ENCODE data around the gene TIRAP.
"Not testable (repeated sequence)": the region's sequence is repeated elsewhere in the genome, so short reads cannot be mapped to it uniquely, and the experiment has no call there.

Gene TIRAP, protein sequence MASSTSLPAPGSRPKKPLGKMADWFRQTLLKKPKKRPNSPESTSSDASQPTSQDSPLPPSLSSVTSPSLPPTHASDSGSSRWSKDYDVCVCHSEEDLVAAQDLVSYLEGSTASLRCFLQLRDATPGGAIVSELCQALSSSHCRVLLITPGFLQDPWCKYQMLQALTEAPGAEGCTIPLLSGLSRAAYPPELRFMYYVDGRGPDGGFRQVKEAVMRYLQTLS

GRCh38 chr11:126282736-126283591, at the start of gene TIRAP:
TIRAP (plus strand) TSS chr11:126283093; CDS start chr11:126290895, 7,802 bp downstream.
- DNase-seq (ENCODE audit: low read depth in 2 of 2) = peak; percentile 31 to 36

DNA sequence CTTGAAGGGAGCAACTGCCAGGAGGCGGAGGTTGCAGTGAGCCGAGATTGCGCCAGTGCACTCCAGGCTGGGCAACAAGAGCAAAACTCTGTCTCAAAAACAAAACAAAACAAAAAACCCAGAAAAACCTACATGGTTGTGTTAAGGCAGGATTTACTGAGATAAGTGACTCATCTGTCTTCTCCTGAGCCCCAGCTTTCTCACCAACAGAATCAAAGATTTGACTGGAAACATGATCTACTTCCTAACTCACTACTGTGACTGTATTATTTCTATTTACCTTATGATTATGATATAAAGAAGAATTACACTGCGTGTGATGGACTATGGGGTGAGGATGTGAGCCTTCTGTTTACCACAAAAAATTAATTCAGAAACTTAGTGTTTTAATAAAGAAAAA, 49.5 kb upstream of the TIRAP start:
- no peak for DNase-seq (ENCODE audit: low read depth in 2 of 2)

DNA sequence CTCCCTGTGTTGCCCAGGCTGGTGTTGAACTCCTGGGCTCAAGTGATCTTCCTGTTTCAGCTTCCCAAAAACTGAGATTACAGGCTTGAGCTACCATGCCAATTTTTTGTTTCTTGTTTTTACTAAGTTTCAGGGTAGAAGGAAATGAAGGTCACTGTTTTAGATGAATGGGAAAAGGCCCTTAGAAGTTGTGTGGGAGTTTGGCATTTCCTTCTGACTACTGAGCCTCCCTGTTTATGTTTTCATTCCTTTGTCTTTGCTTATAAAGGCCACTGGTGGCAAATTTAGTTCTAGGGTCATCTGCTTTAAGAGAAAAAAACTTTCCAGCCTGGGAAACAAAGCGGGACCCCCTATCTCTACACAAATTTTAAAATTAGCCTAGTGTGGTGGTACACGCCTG, 36.3 kb upstream of the TIRAP start:
- no peak for DNase-seq (ENCODE audit: low read depth in 2 of 2)

DNA sequence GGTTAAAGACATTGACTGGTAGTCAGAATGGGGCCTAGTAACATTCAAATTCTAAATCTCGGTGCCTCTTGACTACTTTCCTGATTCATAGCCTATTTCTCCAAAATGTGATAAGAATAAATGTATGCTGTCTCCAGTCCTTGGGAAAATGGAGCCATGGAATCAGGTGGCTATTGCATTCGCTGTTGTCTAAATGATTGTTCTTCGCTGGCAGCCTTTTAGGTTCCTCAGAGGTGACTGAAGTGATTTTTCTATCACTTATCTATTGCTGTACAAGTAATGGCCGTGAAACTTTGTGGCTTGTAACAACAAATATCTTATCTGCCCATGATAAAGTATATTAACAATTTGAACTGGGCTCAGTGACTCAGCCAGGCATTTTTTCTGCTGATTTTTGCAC, 29.6 kb upstream of the TIRAP start:
- DNase-seq (ENCODE audit: low read depth in 2 of 2) = no peak

- no peak for DNase-seq (ENCODE audit: low read depth in 2 of 2)
Measured at GRCh38 chr11:126254819-126255218, 28.1 kb upstream of the TIRAP start.

- DNase-seq (ENCODE audit: low read depth in 2 of 2) = not testable (repeated sequence)
Measured at GRCh38 chr11:126255507-126255906, 27.4 kb upstream of the TIRAP start.

DNA sequence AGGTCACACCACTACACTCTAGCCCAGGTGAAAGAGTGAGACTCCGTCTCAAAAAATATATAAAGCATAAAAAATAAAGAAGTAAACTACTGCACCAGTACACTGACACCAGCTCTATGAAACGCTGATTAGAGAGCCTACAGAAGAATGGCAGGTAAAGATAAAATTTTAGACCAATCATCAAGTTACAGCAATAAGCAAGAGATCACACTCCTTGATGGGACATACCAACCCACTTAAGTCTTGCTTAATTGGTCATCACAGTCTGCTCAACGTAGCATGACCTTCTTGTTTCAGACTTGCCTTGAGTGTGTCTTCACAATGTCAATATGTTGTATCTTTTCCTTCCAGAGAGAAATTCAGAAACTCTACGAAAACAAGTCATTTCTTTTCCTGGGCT, 26.7 kb upstream of the TIRAP start:
- DNase-seq (ENCODE audit: low read depth in 2 of 2) = no peak

GRCh38 chr11:126257144-126257543, 25.7 kb upstream of the TIRAP start:
- DNase-seq (ENCODE audit: low read depth in 2 of 2) = no peak

GRCh38 chr11:126257764-126258163, 25.1 kb upstream of the TIRAP start:
- DNase-seq (ENCODE audit: low read depth in 2 of 2) = no peak

GRCh38 chr11:126262216-126262615, 20.7 kb upstream of the TIRAP start:
- DNase-seq (ENCODE audit: low read depth in 2 of 2) = no peak

DNA sequence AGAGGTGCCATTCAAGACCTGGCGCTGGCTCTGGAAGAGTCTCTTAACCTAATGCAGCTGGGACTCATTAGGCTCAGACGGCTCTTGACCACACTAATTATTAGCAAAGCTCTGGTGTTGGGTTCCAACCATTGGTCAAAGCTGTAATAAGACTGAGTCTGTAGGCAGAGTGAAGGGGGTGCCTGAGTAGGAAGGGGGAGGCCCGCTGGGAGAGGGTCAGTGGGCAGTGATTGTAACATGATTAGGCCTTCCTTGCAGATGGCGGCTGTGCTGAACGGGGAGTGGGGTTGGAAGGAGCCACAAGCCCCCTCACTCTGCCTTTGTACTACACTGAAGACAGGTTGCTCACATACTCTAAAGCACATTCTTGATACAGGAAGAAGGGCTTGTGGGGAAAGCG, 19.4 kb upstream of the TIRAP start:
- DNase-seq (ENCODE audit: low read depth in 2 of 2) = no peak

- DNase-seq (ENCODE audit: low read depth in 2 of 2) = no peak
Measured at GRCh38 chr11:126265811-126266210, 17.1 kb upstream of the TIRAP start.

DNA sequence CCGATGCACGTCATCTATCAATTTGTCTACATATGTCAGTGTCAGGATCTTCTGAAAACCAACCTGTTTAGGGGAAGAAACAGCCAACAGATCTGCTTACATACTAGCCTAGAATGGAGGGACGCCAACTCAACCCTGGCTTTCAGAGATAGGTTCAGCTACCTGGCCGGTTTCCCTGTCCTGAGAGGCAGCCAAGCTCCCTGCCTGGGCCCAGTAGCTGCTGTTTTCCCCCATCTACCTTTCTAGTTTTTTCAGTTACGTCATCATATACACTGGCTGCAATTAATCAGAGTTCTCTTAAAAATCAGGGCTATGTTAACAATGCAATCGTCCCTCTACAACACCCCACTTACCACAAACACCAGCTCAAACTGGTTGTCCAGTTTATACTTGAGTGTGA, 15.2 kb upstream of the TIRAP start:
- DNase-seq (ENCODE audit: low read depth in 2 of 2) = no peak

- no peak for DNase-seq (ENCODE audit: low read depth in 2 of 2)
Measured at GRCh38 chr11:126268361-126268707, 14.6 kb upstream of the TIRAP start.

DNA sequence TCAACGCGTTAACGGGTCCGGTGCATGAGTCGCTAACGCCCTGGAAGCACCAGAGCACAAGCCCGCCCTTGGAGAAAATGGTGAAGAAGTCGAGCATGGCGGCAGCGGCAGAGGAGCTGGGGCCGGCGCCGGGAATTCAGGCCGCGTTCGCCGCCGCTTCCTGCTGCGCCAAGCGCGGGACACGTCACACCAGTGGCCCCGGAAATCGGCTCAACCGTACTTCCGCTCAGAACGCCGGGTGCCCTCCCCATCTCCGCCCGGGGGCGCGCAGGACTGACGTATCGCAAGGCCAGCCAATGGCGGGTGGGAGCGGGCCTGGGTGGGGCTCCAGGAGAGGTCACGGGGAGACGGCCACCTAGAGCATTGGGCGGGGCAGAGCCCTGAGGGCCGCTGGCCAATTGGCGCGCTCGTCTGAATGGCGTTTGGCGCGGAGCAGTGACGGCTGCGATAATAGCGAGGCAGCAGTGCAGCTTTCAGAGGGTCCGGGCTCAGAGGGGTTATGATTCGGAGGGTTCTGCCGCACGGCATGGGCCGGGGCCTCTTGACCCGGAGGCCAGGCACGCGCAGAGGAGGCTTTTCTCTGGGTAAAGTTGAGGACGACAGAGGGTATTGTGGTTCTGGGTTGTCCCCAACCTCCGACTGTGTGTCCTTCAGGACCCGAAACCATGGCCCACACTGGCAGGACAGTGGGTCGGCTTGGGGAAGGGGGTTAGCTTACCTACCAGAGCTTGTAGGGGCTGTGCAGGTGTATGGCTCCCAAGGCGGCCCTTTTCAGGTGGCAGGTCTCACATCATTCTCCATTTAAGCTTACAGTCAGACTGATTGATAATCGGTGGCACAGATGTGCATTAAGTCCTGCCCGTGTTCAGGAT, 13.9 kb upstream of the TIRAP start, which contains the start of the genes FOXRED1 and SRPRA:
Gene FOXRED1 (plus strand): TSS at position 447 of the 872 bp plus-strand sequence. CDS start 53 bp downstream, at position 500.
Gene SRPRA (minus strand): TSS at position 188 of the 872 bp plus-strand sequence. CDS start 91 bp downstream, at position 97.
- DNase-seq (ENCODE audit: low read depth in 2 of 2) = peak; percentile 99 to 100

DNA sequence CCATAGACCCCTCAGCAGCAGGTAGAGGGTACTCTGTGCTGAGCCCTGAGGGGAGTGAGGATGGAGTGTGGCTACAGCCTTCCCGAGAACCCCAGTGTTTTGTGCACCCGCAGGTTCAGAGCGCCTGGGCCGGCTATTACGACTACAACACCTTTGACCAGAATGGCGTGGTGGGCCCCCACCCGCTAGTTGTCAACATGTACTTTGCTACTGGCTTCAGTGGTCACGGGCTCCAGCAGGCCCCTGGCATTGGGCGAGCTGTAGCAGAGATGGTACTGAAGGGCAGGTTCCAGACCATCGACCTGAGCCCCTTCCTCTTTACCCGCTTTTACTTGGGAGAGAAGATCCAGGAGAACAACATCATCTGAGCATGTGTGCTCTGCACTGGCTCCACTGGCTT, 5.6 kb upstream of the TIRAP start:
- no peak for DNase-seq (ENCODE audit: low read depth in 2 of 2)

GRCh38 chr11:126277780-126278179, 5.1 kb upstream of the TIRAP start:
- no peak for DNase-seq (ENCODE audit: low read depth in 2 of 2)

DNA sequence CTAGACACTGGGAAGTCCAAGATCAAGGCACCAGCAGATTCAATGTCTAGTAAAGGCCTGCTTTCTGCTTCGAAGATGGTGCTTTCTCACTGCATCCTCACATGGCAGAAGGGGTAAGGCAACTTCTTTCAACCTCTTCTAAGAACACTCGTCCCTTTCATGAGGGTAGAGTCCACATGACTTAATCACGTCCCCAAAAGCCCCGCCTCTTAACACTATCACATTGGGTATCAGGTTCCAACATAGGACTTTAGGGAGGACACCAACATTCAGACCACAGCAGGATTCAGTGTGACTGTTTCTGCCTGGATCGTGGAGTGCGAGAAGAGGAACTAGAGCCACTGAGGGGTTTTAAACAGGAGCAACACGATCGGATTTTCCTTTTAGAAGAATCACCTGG, 3.7 kb upstream of the TIRAP start:
- DNase-seq (ENCODE audit: low read depth in 2 of 2) = no peak

DNA sequence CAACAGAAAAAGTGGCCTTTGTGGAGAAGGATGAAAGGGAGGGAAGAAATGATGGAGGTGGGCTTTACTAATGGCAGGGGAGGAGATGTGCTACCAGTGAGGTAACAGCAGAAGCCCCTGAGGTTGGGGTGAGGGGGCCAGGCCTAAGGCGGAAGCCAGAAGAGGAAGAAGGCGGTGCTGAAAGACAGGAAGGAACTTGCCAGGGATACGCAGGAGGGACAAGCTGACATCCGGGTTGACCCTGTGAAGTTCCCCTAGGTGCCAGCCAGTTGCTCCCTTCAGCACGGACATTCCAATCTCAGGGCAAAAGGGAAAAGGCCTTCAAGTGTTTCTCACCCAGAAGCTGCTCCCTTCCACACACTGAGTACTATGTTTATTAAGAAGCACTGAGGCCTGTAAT, 2.3 kb upstream of the TIRAP start:
- no peak for DNase-seq (ENCODE audit: low read depth in 2 of 2)

DNA sequence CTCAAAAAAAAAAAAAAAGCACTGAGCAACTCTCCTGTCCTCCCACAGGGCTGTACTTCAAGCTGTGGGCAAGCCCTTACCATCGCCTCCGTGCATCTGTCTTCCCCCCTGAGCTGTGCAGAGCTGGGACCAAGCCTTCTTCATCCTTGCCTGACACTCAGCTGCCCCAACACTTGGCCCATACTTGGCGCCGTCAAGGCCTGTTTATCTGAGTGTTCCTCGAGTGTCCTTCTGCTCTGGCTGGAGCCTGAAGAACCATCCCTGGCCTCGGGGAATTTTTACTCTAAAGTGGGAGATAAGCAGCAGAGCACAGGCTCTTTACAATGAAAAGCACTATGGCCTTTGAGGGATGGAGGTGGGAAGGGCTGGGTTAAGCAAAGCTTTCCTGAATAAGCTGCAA, 1.6 kb upstream of the TIRAP start:
- DNase-seq (ENCODE audit: low read depth in 2 of 2) = no peak

- no peak for DNase-seq (ENCODE audit: low read depth in 2 of 2)
Measured at GRCh38 chr11:126281666-126282175, 1.2 kb upstream of the TIRAP start.

DNA sequence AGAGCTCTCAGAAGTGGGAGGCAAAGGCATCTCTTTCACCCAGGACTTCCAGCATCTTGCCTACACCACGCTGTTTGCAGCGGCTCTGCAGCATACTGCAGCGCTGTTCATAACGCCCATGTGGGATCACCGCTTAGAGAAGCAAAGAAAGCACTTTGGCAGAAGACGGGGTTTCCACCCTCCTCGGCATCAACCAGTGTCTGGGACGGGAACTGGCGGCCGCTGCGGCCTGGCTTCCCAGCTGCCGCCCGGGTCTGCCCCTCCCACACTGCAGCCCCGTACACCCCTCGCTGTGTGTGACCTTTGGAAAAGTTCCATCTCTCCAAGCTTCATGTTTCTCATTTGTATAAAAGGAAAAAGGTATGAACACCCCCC, 545 bp upstream of the TIRAP start:
- DNase-seq (ENCODE audit: low read depth in 2 of 2) = no peak
